Transverse colon (tissue), 4 donors: ENCODE results near the gene CAMSAP1.

Experiments used
- CTCF ChIP-seq, 5 experiments: fragments of 200-600 bp in 3 of 5; fragments of 450-650 bp in 2 of 5; sonication (generic) in 3 of 5; IDR thresholded peaks; 1 replicate in 2 of 5; 2 replicates in 3 of 5; pipeline ENCODE4 v1.5.1; 2016 to 2017; ENCODE audit warnings: antibody characterized with exemption in 5 of 5, inconsistent platforms in 3 of 5, mild to moderate bottlenecking in 2 of 5, moderate library complexity in 1 of 5
- EP300 ChIP-seq: sonication (generic); formaldehyde crosslinking; IDR thresholded peaks from one replicate; pipeline ENCODE4 v1.6.1; 2017; ENCODE audit warnings: antibody characterized with exemption, low read depth
- POLR2A ChIP-seq: fragments of 450-650 bp; IDR thresholded peaks from one replicate; pipeline ENCODE4 v1.6.1; 2016; ENCODE audit warnings: antibody characterized with exemption, mild to moderate bottlenecking, moderate library complexity
- POLR2AphosphoS5 ChIP-seq, 3 donors: sonication (generic); formaldehyde crosslinking; IDR thresholded peaks; one replicate each; pipeline ENCODE4 v1.6.1; 2016; ENCODE audit warnings: antibody characterized with exemption in 3 of 3

GRCh38 chr9:135848341-135849047 is 58.9 kb downstream of the CAMSAP1 start:
- TF ChIP-seq CTCF (IDR thresholded peaks at IDR 0.05) (no peak), EP300 (no peak), POLR2A (no peak), POLR2AphosphoS5 (IDR thresholded peaks at IDR 0.05) (no peak)
